GM21423 (cell line): ENCODE data around the gene FOXL1.

Experiments
- ATAC-seq: cut with Tn5 transposase; IDR thresholded peaks from one replicate; pipeline ENCODE4 v1.9.1; 2021; ENCODE audit warnings: mild to moderate bottlenecking, moderate library complexity; ENCODE audit not compliant: unreplicated experiment

FOXL1 gene

DNA sequence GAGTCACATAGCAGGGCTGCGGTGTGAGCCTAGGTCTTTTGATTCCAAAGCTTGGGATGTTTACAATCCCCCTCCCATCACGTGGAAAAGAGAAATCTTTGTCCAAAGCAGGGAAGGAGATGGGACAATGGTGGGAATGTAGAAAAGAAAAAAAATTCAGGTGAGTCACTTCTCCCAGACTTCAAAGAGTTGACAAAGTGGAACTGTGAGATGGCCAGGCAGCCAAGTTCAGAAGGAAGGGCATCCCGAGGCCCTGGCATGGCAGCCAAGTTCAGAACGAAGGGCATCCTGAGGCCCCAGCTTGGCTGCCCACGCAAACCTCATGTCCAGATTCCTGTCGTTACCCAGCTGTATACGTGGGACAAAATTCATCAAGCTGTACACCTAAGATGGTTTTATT lies 47.5 kb downstream of the FOXL1 start:
- no peak for ATAC-seq

DNA sequence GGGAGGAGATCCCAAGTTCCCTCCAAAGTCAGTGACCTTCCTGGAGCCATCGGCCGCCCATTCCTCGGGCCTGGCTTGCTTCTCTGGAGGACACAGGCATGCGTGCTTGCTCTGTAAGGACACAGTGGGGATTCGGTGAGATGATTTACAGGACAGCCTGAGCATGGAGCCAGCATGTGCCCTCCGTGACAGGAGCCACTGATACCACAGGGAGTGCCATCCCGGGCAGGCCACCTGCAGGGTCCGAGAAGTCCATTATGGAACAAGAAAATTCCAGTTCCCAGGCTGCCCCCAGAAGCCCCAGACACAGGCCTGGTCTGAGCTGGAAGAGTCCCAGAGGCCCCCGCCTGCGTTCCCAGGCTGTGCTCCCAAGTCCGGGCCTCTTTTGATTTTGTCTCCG lies 47.9 kb downstream of the FOXL1 start:
- ATAC-seq: no peak

- no peak for ATAC-seq
Observed at GRCh38 chr16:86626966-86627365, 48.6 kb downstream of the FOXL1 start.

DNA sequence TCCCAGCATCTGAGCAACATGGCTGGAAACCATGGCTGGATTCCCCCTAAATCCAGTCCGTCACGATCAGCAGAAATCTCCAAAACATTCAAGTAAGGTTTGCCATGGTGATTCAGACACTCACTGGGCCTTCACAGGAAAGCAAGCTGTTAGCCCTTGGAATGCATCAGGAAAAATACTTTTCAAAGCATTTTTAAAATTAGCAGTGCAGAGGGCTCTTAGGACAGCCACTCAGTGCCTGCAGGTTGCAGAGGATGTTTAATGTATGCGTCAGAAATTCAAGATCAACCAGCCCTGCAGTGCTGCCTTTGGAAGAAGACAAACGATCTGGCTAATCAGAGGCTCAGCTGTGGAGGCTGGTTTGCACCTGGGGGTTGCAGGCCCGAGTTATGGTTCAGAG lies 50.3 kb downstream of the FOXL1 start:
- no peak for ATAC-seq

- no peak for ATAC-seq
Observed at GRCh38 chr16:86630471-86630870, 52.1 kb downstream of the FOXL1 start.

GRCh38 chr16:86631444-86631843 lies 53.1 kb downstream of the FOXL1 start:
- ATAC-seq: no peak
